Stimulated activated CD8-positive, alpha-beta memory T cell treated with anti-CD3 and anti-CD28 coated beads, Interleukin-15, amount 100 ng/mL, for 4 hours (primary cell): Measurements from ENCODE around the gene TMEM37.

Source experiments
- DNase-seq, 2 donors: peaks; one replicate each; pipeline ENCODE4 v3.0.0-alpha.2; 2020; ENCODE audit warnings: low read depth in 2 of 2

The TMEM37 gene

GRCh38 chr2:119433636-119434327 lies 2.1 kb downstream of the TMEM37 start:
- no peak for DNase-seq

DNA sequence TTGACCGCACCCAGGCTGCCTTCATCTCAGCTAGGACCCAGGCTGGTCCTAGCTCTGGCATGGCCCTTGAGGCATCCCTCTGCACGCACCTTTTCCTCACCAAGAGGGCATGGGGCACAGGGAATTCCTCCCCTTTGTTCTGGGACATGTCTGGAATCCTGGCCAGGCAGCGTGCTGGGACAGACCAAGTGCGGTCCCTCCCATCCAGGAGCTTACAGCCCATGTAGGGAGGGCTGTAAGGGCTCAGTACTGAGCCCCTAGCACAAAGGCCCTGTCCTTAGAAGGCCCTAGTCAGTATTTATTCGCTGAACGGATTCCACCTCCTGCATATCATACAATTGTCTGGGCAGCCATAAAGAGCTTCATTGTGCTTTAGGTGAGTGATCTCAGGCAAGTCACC lies 3.0 kb downstream of the TMEM37 start:
- DNase-seq, result no peak

DNA sequence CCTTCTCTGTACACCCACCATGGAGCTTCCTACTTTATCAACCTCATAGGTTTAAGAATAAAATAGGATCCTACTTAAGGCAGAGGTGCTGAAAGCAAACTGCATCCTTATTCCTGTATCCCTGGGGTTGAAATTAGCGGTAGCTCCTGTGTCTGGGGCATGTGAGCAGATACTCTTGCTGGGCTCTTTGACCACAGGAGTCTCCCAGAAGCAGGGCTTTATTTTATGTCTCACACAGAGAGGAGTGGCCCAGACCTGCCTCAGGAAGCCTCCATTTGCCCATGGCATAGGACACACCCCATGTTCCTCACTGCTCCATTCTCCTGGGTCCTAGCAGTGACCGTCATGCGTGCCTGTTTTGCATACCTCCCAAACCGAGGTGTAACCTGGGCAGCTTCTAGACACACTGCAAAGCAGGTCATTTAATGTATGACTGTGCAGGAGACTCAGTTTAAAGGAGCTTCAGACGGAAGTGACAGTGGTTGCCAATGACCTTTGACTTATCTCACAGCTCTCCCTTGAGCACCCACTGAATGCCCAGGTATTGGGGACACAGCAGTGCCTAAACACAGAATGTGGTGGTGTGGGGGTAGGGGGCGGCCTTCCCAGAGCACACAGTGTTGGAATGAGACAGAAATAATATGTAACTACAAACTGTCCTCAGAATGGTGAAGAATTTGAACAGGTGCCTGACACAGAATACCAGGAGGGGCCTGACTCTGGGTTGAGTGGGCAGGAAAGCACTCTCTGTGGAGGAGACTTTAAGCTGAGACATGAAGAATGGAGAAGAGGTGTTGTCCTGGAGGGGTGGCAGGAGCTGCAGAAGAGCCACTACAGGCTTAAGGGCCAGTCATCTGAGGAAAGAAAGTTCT lies 3.7 kb downstream of the TMEM37 start:
- DNase-seq, result no peak

GRCh38 chr2:119435953-119436297 lies 4.3 kb downstream of the TMEM37 start:
- no peak for DNase-seq

DNA sequence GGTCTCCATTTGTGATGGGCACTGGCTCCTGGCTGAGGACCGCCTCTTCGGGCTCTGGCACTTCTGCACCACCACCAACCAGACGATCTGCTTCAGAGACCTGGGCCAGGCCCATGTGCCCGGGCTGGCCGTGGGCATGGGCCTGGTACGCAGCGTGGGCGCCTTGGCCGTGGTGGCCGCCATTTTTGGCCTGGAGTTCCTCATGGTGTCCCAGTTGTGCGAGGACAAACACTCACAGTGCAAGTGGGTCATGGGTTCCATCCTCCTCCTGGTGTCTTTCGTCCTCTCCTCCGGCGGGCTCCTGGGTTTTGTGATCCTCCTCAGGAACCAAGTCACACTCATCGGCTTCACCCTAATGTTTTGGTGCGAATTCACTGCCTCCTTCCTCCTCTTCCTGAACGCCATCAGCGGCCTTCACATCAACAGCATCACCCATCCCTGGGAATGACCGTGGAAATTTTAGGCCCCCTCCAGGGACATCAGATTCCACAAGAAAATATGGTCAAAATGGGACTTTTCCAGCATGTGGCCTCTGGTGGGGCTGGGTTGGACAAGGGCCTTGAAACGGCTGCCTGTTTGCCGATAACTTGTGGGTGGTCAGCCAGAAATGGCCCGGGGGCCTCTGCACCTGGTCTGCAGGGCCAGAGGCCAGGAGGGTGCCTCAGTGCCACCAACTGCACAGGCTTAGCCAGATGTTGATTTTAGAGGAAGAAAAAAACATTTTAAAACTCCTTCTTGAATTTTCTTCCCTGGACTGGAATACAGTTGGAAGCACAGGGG lies 5.5 kb downstream of the TMEM37 start:
- no peak for DNase-seq

DNA sequence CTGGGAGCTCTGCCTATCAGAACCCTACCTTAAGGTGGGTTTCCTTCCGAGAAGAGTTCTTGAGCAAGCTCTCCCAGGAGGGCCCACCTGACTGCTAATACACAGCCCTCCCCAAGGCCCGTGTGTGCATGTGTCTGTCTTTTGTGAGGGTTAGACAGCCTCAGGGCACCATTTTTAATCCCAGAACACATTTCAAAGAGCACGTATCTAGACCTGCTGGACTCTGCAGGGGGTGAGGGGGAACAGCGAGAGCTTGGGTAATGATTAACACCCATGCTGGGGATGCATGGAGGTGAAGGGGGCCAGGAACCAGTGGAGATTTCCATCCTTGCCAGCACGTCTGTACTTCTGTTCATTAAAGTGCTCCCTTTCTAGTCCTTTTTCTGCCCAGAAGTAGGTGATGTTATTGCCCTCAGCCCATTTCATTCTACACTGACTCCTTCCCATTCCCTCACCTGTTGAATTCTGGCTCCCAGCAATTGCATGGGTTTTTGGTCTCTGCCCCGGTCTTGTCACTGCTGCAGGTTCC lies 6.5 kb downstream of the TMEM37 start:
- no peak for DNase-seq

- no peak for DNase-seq
Observed at GRCh38 chr2:119438726-119439284, 7.2 kb downstream of the TMEM37 start.

DNA sequence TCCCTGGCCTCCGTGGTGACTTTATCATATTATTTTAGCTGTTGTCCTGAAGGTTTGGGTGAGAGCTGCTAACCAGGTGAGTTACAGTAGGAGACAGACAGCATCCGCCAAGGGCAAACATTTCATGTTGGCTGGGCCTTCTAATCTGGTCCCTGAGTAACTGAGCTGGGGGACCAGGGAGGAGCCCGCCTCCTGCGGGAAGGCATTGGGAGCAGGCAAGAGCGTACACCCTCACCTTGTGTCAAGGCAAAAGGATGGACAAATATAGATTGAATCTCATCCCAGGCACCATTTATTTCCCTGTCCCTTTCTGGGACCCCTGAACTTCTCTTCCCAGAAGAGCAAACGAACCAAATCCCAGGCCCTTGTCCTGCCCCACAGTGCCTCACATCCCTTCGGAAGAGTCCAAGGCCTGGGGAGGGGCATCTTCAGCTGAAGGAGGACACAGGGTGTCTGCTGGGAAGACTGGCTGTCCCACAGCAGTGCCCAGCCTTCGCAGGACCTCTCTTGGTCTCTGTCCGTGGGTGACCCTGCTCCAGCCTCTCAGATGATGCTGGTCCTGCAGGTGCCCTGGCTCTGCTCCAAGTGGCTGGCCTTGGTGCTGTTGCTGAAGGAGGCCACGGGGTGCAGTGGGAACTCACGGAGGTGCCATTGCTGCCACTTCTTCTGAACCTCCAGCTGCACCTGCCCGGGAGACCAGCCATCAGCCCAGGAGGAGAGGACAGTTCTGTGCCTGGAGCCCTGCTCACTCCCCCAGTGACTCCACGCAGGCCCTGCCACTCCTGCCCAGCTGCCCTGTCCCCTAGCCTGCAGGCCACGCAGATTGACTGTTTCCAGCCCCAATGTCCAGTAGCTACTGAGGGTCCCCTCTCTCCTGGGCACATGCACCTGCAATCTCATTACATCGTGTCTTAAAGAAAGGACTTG lies 8.2 kb downstream of the TMEM37 start:
- DNase-seq, result no peak

- DNase-seq, result no peak
Observed at GRCh38 chr2:119440501-119440870, 8.8 kb downstream of the TMEM37 start.

DNA sequence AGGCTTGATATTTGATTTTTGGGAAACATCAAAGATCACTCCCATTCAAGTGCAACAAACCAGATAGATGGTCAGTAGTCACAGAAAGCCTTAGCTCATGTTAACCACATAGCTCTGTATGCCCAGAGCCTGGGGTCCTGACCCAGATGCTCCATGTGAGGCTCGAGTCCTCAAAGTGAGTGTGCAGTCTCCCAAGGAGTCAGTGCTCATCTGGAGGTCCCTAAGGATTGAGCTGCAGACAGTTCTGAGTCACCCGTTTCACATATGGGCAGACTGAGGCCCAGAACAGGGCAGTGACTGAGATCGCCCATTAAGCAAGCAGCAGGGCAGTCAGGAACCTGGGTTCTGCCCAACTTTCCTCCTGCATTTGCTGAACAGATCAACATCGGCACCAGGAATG lies 9.2 kb downstream of the TMEM37 start:
- DNase-seq, result no peak

DNA sequence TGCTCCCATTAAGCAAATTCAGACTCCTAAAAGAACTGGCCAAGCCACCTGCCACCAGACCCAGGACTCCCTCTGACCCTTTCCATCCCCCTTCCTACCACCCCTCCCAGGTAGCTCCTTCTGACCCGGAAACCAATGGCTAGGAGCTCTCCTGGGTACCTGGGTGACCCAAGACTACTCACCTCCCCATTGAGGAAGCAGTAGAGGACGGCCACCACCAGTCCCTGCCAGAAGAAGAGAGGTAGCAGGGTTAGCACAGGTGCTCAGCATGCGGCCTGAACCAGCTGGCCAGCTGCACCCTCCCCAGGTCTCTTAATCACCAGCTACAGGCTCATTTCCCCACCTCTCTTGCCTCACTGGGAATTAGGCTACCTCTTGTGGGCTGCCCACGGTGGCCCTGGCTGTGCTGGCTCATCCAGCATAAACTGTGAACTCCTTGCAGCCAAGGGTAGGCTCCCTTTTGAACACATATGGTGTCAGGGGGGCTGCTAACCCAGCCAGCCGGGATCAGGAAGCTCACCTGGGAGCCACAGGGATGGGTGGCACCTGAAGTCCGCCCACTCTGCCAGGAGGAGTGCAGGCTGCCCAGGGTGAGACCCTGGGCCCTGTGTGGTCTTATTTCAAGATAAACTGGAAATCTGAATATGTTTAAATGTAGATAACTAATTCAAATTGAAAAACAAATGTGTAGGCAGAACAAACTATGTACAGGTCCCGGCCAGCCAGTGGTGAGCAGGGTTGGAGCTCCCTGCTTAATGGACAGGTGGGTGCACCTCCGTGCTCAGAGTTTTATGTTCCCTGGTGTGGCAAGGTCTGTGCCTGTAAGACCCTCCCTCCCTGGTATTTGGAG lies 9.9 kb downstream of the TMEM37 start:
- DNase-seq, result no peak

GRCh38 chr2:119442226-119442619 lies 10.6 kb downstream of the TMEM37 start:
- DNase-seq, result no peak

DNA sequence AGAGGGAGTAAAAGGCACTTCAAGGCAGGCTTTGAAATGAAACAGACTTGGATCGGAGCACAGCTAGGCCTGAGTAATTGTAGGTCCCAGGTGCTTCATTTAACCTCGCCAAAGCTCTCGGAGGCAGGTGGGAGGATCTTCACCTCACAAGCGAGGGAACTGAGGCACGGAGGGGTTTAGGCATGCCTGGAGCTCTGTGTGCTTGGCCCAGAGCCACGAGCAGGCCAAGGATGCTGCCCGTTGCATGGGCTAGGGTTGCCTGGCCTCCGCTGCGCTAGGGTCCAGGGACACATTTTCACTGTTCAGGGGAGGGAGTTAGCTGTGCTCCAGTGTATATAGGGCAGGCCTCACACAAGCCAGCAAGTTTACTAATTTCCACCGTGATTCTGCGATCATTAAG lies 11.2 kb downstream of the TMEM37 start:
- DNase-seq, result no peak

GRCh38 chr2:119446037-119446436 lies 14.4 kb downstream of the TMEM37 start:
- no peak for DNase-seq

GRCh38 chr2:119448427-119449141 lies 16.9 kb downstream of the TMEM37 start:
- no peak for DNase-seq

DNA sequence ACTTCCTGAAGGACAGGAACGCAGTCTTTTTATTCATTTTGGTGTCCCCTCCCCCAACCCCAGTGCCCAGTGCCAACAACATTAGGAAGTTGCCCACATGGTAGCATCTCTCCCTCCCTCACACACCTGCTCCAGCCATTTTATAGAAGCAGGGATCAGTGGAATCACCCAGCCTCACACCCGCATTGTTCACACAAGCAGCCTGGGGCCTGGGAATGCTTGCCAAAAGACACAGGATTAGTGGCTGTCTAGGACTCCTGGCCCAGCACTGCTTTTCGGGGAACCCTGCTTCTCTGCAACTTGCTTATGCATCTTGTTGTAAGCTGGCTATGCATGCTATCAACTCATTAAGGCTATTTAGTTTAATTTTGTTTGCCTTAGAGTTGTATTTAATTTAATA lies 17.9 kb downstream of the TMEM37 start:
- DNase-seq, result no peak

DNA sequence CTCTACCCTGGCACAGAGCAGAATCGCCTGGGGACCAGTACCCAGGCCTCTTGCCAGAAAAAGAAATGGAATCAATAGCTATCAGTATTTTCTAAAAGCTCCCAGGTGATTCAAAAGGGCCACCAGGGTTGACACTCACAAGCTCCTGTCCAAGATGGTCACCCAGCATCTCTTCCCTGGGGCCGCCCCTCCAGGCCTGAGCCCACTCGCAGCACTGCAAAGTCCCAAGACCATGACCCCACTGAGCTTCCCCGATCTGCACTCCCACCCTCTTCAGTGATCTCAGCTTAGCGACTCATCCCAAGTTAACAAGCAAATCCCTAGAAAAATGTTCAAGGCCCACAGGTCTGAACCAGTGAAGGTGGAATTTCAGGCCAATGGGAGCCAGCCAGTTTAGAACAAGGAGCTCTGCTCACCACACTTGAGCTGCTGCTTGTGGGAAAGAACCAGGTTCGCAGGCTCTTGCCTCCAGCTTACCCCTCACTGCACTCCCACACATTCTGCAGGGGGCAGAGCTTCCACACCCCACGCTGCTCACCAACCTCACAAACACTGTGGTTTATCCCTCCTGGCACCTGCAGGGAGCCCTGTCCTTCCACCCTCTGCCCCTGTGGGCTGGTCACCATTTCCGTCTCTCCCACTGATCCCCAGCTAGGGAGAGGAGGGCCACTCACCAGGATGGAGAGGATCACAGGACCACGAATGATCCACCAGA lies 19.8 kb downstream of the TMEM37 start:
- no peak for DNase-seq

DNA sequence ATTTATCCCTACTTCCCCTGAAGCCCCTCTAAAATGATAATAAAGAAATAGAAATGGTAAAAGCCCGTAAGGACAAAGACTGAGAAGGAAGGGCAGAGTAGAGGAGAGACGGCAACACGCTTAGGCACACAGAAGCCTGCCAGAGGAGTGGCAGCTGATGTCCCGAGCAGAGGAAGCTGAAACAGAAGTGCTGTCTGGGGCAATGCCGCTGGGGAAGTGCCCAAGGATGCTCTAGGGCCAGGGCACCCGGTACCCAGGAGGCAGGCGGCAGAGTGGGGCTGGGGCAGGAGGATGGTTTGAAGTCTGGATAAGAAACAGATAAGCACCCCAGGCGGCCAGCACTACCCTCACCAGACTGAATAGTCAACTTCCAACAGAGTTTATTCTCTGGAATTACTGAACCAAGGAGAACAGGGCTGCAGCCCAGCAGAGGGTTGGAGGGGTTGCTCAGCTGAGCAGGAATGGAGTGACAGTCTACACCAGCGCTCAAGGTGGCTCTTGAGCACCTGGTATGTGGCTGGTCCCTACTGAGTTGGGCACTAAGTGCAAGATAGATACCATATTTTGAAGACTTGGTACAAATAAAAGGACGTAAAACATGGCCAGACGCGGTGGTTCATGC lies 22.4 kb downstream of the TMEM37 start:
- DNase-seq, result no peak
